GM23338 (cell line): ENCODE results near the gene ADCY4. TPM values are rescaled to one million over a fixed set of nuclear protein-coding genes. Genes with fewer than 3 reads are reported as not detected.

Source experiments
- ATAC-seq: fragments of 200-7000 bp; cut with Tn5 transposase; 3 replicates; pipeline ENCODE4 v1.9.1; 2020
- DNase-seq: peaks from one replicate; pipeline ENCODE4 v3.0.0-alpha.2; 2015; ENCODE audit warnings: low spot score
- H2AFZ ChIP-seq: fragments of 200-600 bp; sonication (generic); 2 replicates; pipeline ENCODE4 v1.8.0; 2016; ENCODE audit warnings: antibody characterized with exemption, mild to moderate bottlenecking, moderate library complexity
- H3F3A ChIP-seq: fragments of 200-600 bp; sonication (generic); replicated peaks from 2 replicates; pipeline ENCODE4 v1.8.0; 2017; ENCODE audit warnings: antibody characterized with exemption, mixed run types, low read depth
- H3K27ac ChIP-seq: fragments of 200-600 bp; sonication (generic); 2 replicates; pipeline ENCODE4 v1.6.1; 2016; ENCODE audit warnings: low read depth
- H3K27me3 ChIP-seq: fragments of 200-600 bp; sonication (generic); 2 replicates; pipeline ENCODE4 v1.8.0; 2016; ENCODE audit warnings: mild to moderate bottlenecking, mixed run types, moderate library complexity; ENCODE audit not compliant: insufficient read depth
- H3K36me3 ChIP-seq: fragments of 200-600 bp; sonication (generic); 2 replicates; pipeline ENCODE4 v1.8.0; 2016; ENCODE audit warnings: mild to moderate bottlenecking; ENCODE audit not compliant: insufficient read depth
- H3K4me1 ChIP-seq: fragments of 200-600 bp; sonication (generic); 2 replicates; pipeline ENCODE4 v1.8.0; 2016; ENCODE audit warnings: mild to moderate bottlenecking, moderate library complexity; ENCODE audit not compliant: insufficient read depth
- H3K4me2 ChIP-seq: fragments of 200-600 bp; sonication (generic); 2 replicates; pipeline ENCODE4 v1.7.1; 2017; ENCODE audit warnings: mixed run types
- H3K4me3 ChIP-seq: fragments of 200-600 bp; sonication (generic); 2 replicates; pipeline ENCODE4 v1.6.1; 2016; ENCODE audit warnings: mixed run types
- H3K79me2 ChIP-seq: fragments of 200-600 bp; sonication (generic); replicated peaks from 2 replicates; pipeline ENCODE4 v1.8.0; 2017; ENCODE audit warnings: mild to moderate bottlenecking; ENCODE audit not compliant: insufficient read depth
- H3K9me2 ChIP-seq: fragments of 200-600 bp; sonication (generic); 2 replicates; pipeline ENCODE4 v1.8.0; 2017; ENCODE audit not compliant: insufficient read depth
- H4K20me1 ChIP-seq: fragments of 200-600 bp; sonication (generic); replicated peaks from 2 replicates; pipeline ENCODE4 v1.8.0; 2017; ENCODE audit warnings: mild to moderate bottlenecking; ENCODE audit not compliant: insufficient read depth
- H3K27ac Mint-ChIP-seq: 2 replicates; pipeline ENCODE4 v1.8.0; 2020; ENCODE audit warnings: inconsistent platforms, mild to moderate bottlenecking, moderate library complexity, mixed read lengths
- H3K27me3 Mint-ChIP-seq: 3 replicates; pipeline ENCODE4 v1.8.0; 2022; ENCODE audit warnings: low read depth, mild to moderate bottlenecking, moderate library complexity, mixed read lengths, inconsistent platforms; ENCODE audit not compliant: insufficient read depth, poor library complexity
- H3K36me3 Mint-ChIP-seq: 3 replicates; pipeline ENCODE4 v1.8.0; 2021; ENCODE audit warnings: low read depth, mild to moderate bottlenecking, inconsistent platforms, moderate library complexity, mixed read lengths
- H3K4me1 Mint-ChIP-seq: 3 replicates; pipeline ENCODE4 v1.8.0; 2020; ENCODE audit warnings: mild to moderate bottlenecking, inconsistent platforms, mixed read lengths
- H3K4me3 Mint-ChIP-seq: 3 replicates; pipeline ENCODE4 v1.8.0; 2021; ENCODE audit warnings: moderate library complexity, mild to moderate bottlenecking, inconsistent platforms, mixed read lengths
- H3K9me3 Mint-ChIP-seq: 3 replicates; pipeline ENCODE4 v1.8.0; 2020; ENCODE audit warnings: moderate library complexity, mild to moderate bottlenecking, inconsistent platforms, mixed read lengths
- CREB1 ChIP-seq: fragments of 250-450 bp; sonication (Bioruptor Pico); IDR thresholded peaks from 2 replicates; pipeline ENCODE4 v1.5.0; 2020; ENCODE audit warnings: low read depth, mild to moderate bottlenecking, moderate library complexity
- EZH2 ChIP-seq: fragments of 200-600 bp; sonication (generic); IDR thresholded peaks from one replicate; pipeline ENCODE4 v1.8.0; 2017; ENCODE audit warnings: antibody characterized with exemption, mild to moderate bottlenecking, low read depth; ENCODE audit not compliant: unreplicated experiment
- EZH2phosphoT487 ChIP-seq: fragments of 200-600 bp; sonication (generic); IDR thresholded peaks from one replicate; pipeline ENCODE4 v1.8.1; 2018; ENCODE audit warnings: antibody characterized with exemption; ENCODE audit not compliant: unreplicated experiment
- JUNB ChIP-seq: IDR thresholded peaks from one replicate; pipeline ENCODE4 v1.6.1; 2016; ENCODE audit warnings: antibody characterized with exemption; ENCODE audit not compliant: unreplicated experiment
- NANOG ChIP-seq: IDR thresholded peaks from 2 replicates; pipeline ENCODE4 v1.6.1; 2016; ENCODE audit warnings: antibody characterized with exemption, borderline replicate concordance
- POLR2AphosphoS5 ChIP-seq: IDR thresholded peaks from 2 replicates; pipeline ENCODE4 v1.6.1; 2016; ENCODE audit warnings: antibody characterized with exemption, low read depth
- REST ChIP-seq: IDR thresholded peaks from one replicate; pipeline ENCODE4 v1.6.1; 2018; ENCODE audit warnings: antibody characterized with exemption; ENCODE audit not compliant: unreplicated experiment
- STAT1 ChIP-seq: IDR thresholded peaks from one replicate; pipeline ENCODE4 v1.6.1; 2016; ENCODE audit warnings: antibody characterized with exemption; ENCODE audit not compliant: unreplicated experiment
- ZNF114 ChIP-seq: fragments of 250-450 bp; sonication (Bioruptor Pico); IDR thresholded peaks from 2 replicates; pipeline ENCODE4 v1.5.0; 2020; ENCODE audit warnings: mild to moderate bottlenecking, moderate library complexity
- ZNF331 ChIP-seq: fragments of 250-450 bp; sonication (Bioruptor Pico); IDR thresholded peaks from 2 replicates; pipeline ENCODE4 v1.5.0; 2020; ENCODE audit warnings: low read depth, mild to moderate bottlenecking, moderate library complexity
- polyA plus RNA-seq: library from polyadenylated mRNA; unstranded; fragments of >200 nt; fragmentation: Nextera tagmentation; extraction: Ambion mirVana; gene quantifications from 2 replicates; pipeline ENCODE4 v1.2.1, GENCODE V29; 2016
- total RNA-seq: library from RNA; depleted of rRNA; stranded (reverse); fragments of >200 nt; shearing (Covaris generic); gene quantifications from 2 replicates; pipeline ENCODE4 v1.2.3, GENCODE V29; 2014
- TF ChIP-seq, protein P1 (sequence below), 2 experiments: fragments of 200-600 bp in 1 of 2; sonication (generic) in 1 of 2; conservative IDR thresholded peaks; 2 replicates each; pipeline versions ENCODE4 v1.5.1 to v1.6.1; 2016 to 2017; ENCODE audit warnings: antibody characterized with exemption in 2 of 2, low read depth in 2 of 2, mild to moderate bottlenecking in 2 of 2, moderate library complexity in 1 of 2
- TF ChIP-seq, protein P2 (sequence below): IDR thresholded peaks from 2 replicates; pipeline ENCODE4 v1.6.1; 2016; ENCODE audit warnings: antibody characterized with exemption

The ADCY4 gene
- total and polyA plus RNA-seq, 2 experiments from 2014 or later = 0.10 to 0.40 TPM

DNA sequence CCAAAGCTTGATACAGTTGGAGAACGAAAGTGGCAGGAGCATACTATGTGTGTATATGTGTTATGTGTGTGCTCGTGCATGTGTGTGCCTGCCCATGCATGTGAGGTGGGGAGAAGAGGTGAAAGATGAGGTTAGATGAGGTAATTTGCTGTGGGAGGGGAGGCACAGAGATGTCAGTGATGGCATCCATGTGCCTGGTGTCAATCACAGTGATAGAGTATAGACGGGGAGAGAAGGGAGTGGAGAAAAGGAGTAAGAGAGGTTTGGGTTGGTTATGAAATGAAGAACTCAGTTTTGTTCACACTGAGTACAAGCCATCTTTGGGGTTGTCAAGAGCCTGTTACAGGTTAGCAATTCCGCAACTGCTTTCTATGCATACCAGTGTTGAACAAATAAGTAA, 49.3 kb upstream of the ADCY4 start (continued):
- TF ChIP-seq, protein P1, sequence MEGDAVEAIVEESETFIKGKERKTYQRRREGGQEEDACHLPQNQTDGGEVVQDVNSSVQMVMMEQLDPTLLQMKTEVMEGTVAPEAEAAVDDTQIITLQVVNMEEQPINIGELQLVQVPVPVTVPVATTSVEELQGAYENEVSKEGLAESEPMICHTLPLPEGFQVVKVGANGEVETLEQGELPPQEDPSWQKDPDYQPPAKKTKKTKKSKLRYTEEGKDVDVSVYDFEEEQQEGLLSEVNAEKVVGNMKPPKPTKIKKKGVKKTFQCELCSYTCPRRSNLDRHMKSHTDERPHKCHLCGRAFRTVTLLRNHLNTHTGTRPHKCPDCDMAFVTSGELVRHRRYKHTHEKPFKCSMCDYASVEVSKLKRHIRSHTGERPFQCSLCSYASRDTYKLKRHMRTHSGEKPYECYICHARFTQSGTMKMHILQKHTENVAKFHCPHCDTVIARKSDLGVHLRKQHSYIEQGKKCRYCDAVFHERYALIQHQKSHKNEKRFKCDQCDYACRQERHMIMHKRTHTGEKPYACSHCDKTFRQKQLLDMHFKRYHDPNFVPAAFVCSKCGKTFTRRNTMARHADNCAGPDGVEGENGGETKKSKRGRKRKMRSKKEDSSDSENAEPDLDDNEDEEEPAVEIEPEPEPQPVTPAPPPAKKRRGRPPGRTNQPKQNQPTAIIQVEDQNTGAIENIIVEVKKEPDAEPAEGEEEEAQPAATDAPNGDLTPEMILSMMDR (conservative IDR thresholded peaks at IDR 0.05; ENCODE audit: low read depth in 2 of 2) = no peak
- TF ChIP-seq EZH2 = no peak
- no peak for TF ChIP-seq EZH2phosphoT487
- TF ChIP-seq STAT1 = no peak
- no peak for TF ChIP-seq REST
- TF ChIP-seq ZNF114 (CRISPR knock-in tag) = no peak
- TF ChIP-seq, protein P2, sequence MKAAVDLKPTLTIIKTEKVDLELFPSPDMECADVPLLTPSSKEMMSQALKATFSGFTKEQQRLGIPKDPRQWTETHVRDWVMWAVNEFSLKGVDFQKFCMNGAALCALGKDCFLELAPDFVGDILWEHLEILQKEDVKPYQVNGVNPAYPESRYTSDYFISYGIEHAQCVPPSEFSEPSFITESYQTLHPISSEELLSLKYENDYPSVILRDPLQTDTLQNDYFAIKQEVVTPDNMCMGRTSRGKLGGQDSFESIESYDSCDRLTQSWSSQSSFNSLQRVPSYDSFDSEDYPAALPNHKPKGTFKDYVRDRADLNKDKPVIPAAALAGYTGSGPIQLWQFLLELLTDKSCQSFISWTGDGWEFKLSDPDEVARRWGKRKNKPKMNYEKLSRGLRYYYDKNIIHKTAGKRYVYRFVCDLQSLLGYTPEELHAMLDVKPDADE = no peak
- no peak for TF ChIP-seq ZNF331 (CRISPR knock-in tag)
- no peak for TF ChIP-seq POLR2AphosphoS5
- TF ChIP-seq JUNB = no peak
- TF ChIP-seq CREB1 = no peak
- no peak for TF ChIP-seq NANOG

DNA sequence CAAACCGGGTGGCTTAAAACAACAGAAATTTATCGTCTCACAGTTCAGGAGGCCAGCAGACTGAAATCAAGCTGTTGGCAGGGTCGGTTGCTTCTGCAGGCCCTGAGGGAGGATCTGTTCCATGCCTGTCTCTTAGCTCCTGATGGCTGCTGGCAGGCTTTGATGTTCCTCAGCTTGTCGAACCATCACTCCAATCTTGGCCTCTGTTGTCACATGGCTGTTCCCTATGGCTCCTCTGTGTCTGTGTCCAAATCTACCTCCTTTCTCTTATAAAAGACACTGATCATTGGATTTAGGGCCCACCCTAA, 47.1 kb upstream of the ADCY4 start:
- Histone ChIP-seq H2AFZ (no peak overlapping the region), H3K27me3 (no peaks in the 10 kb centered on the region), H3K79me2 (no peaks in the 10 kb centered on the region), H3F3A (0 out of 2 replicates have a peak, but pooled peaks cover under 1% of the 10 kb centered on the region), H3K36me3 (no peaks in the 10 kb centered on the region), H4K20me1 (no peaks in the 10 kb centered on the region), H3K27ac (no peak overlapping the region), H3K4me3 (no peak overlapping the region), H3K9me2 (no peaks in the 10 kb centered on the region), H3K4me2 (no peak overlapping the region), H3K4me1 (peaks cover 16% of the 10 kb centered on the region)
- no peaks in the 10 kb centered on the region for H3K9me3 Mint-ChIP-seq
- H3K4me3 Mint-ChIP-seq = no peak overlapping the region
- ATAC-seq = no peak
- H3K4me1 Mint-ChIP-seq = peaks cover 26% of the 10 kb centered on the region
- H3K27me3 Mint-ChIP-seq = peaks cover 10% of the 10 kb centered on the region
- H3K36me3 Mint-ChIP-seq = no peaks in the 10 kb centered on the region; the same call in 2 of the 3 replicates
- H3K27ac Mint-ChIP-seq = no peak overlapping the region
- no peak for DNase-seq
- TF ChIP-seq REST = no peak
- TF ChIP-seq NANOG = no peak
- no peak for TF ChIP-seq EZH2
